ENCODE measurements around the gene TNNC1.

GRCh38 chr3:52429031-52429430 lies 24.8 kb downstream of the TNNC1 start:
- TF ChIP-seq CTCF (conservative IDR thresholded peaks at IDR 0.05): no peak
- TF ChIP-seq EZH2 (IDR thresholded peaks at IDR 0.05; ENCODE audit: low read depth): no peak

Data from PC-9 (cell line).